Mammary epithelial cell (primary cell): Measurements from ENCODE around the gene AKAP13.
A peak's percentile ranks its signal among the peaks of the same experiment; 100 is the strongest.

Source experiments
- EZH2 ChIP-seq: IDR thresholded peaks from 2 replicates; pipeline ENCODE4 v1.6.1; 2012; ENCODE audit warnings: low read length, inconsistent platforms, borderline replicate concordance
- TF ChIP-seq, protein P1 (sequence below), 2 donors: IDR thresholded peaks in 1 of 2; conservative IDR thresholded peaks in 1 of 2; 2 replicates each; pipeline ENCODE4 v1.5.1; 2011 to 2012; ENCODE audit warnings: inconsistent platforms in 2 of 2, low read length in 2 of 2, mild to moderate bottlenecking in 2 of 2, control low read depth in 1 of 2, low read depth in 1 of 2; ENCODE audit not compliant: insufficient read depth in 1 of 2; ENCODE audit errors: extremely low read depth in 1 of 2

DNA sequence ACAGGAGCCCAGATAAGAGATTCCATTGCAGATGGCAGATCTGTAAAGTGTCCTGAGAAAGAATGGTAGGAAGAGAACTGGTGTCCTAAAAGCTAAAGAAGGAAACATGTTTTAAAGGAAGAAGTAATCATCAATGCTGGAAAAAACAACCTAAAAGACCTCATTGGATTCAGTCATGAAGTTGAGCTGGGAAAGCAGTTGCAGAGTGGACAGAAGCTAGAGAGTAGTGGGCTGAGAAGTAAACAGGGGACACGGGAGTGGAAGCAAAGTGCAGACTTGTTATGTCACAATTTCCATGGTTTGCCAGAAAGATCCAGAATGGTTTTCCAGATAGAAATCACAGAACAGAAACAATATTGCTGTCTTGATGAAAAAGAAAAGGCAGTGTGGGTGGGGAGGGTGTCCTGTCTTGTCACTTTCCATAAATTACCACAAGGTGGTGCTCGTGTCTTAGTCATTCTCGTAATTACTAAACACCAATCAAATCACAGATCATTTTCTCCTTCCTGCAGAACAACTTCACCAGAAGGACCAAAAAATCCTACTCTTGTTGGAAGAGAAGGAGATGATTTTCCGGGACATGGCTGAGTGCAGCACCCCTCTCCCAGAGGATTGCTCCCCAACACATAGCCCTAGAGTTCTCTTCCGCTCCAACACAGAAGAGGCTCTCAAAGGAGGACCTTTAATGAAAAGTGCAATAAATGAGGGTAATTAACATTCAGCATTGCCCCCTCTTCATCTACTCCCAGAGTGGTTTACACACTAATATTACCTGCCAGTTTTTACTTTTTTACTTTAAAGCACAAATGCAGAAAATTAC is 349.8 kb downstream of the AKAP13 start:
- TF ChIP-seq, protein P1, sequence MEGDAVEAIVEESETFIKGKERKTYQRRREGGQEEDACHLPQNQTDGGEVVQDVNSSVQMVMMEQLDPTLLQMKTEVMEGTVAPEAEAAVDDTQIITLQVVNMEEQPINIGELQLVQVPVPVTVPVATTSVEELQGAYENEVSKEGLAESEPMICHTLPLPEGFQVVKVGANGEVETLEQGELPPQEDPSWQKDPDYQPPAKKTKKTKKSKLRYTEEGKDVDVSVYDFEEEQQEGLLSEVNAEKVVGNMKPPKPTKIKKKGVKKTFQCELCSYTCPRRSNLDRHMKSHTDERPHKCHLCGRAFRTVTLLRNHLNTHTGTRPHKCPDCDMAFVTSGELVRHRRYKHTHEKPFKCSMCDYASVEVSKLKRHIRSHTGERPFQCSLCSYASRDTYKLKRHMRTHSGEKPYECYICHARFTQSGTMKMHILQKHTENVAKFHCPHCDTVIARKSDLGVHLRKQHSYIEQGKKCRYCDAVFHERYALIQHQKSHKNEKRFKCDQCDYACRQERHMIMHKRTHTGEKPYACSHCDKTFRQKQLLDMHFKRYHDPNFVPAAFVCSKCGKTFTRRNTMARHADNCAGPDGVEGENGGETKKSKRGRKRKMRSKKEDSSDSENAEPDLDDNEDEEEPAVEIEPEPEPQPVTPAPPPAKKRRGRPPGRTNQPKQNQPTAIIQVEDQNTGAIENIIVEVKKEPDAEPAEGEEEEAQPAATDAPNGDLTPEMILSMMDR (conservative IDR thresholded peaks at IDR 0.05 in 1 of 2, IDR thresholded peaks at IDR 0.05 in 1 of 2; ENCODE audit: extremely low read depth in 1 of 2, insufficient read depth in 1 of 2, low read depth in 1 of 2, low read length in 2 of 2) = peak; percentile 62 to 78
- no peak for TF ChIP-seq EZH2
